ENCODE measurements around the gene MORF4L2.
"Not testable (repeated sequence)": the region's sequence is repeated elsewhere in the genome, so short reads cannot be mapped to it uniquely, and the experiment has no call there.

The MORF4L2 gene

GRCh38 chrX:103678199-103678993 lies 8.1 kb downstream of the MORF4L2 start:
- no peak overlapping the region for H3K27ac ChIP-seq (ENCODE audit: low read depth, low read length)
- H3K9ac ChIP-seq (ENCODE audit: low read length): no peak overlapping the region
- H3K4me3 ChIP-seq (ENCODE audit: low read depth in 1 of 2, low read length in 2 of 2): no peak overlapping the region
- no peaks in the 10 kb centered on the region for H3K9me3 ChIP-seq (ENCODE audit: low read length)
- H3K4me1 ChIP-seq (ENCODE audit: insufficient read depth, low read length): no peaks in the 10 kb centered on the region
- H3K27me3 ChIP-seq (ENCODE audit: control insufficient read depth in 1 of 2, insufficient read depth in 2 of 2, low read length in 2 of 2): no peaks in the 10 kb centered on the region
- H3K36me3 ChIP-seq (ENCODE audit: insufficient read depth, low read length): peaks cover 19% of the 10 kb centered on the region

GRCh38 chrX:103674531-103675454 lies 11.7 kb downstream of the MORF4L2 start:
- H3K36me3 ChIP-seq (ENCODE audit: insufficient read depth, low read length): peaks cover 14% of the 10 kb centered on the region
- H3K27me3 ChIP-seq (ENCODE audit: control insufficient read depth in 1 of 2, insufficient read depth in 2 of 2, low read length in 2 of 2): no peaks in the 10 kb centered on the region
- H3K4me3 ChIP-seq (ENCODE audit: low read depth in 1 of 2, low read length in 2 of 2): no peak overlapping the region
- H3K4me1 ChIP-seq (ENCODE audit: insufficient read depth, low read length): no peaks in the 10 kb centered on the region
- H3K9ac ChIP-seq (ENCODE audit: low read length): no peak overlapping the region
- no peaks in the 10 kb centered on the region for H3K9me3 ChIP-seq (ENCODE audit: low read length)
- H3K27ac ChIP-seq (ENCODE audit: low read depth, low read length): no peak overlapping the region

DNA sequence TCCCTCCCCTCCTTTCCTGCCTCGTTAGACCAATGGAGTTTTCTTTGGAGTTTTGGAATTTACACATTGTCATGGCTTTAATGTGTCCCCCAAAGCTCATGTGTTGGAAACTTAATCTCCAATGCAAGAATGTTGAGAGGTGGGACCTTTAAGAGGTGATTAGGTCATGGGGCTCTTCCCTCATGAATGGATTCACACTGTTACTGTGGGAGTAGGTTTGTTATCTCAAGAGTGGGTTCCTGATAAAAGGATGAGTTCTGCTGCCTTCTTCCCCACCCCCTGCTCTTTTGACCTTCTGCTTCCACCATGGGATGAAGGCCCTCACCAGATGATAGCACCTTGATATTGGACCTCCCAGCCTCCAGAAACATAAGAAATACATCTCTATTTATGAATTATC lies 16.8 kb downstream of the MORF4L2 start:
- Histone ChIP-seq H3K27me3 (ENCODE audit: control insufficient read depth in 1 of 2, insufficient read depth in 2 of 2, low read length in 2 of 2) (no peaks in the 10 kb centered on the region), H3K36me3 (ENCODE audit: insufficient read depth, low read length) (no peaks in the 10 kb centered on the region), H3K4me1 (ENCODE audit: insufficient read depth, low read length) (no peaks in the 10 kb centered on the region), H3K9me3 (ENCODE audit: low read length) (no peaks in the 10 kb centered on the region), H3K4me3 (ENCODE audit: low read depth in 1 of 2, low read length in 2 of 2) (no peak overlapping the region), H3K27ac (ENCODE audit: low read depth, low read length) (no peak overlapping the region), H3K9ac (ENCODE audit: low read length) (no peak overlapping the region)

GRCh38 chrX:103666202-103667107 lies 20.0 kb downstream of the MORF4L2 start:
- no peaks in the 10 kb centered on the region for H3K4me1 ChIP-seq (ENCODE audit: insufficient read depth, low read length)
- H3K4me3 ChIP-seq (ENCODE audit: low read depth in 1 of 2, low read length in 2 of 2): no peak overlapping the region
- H3K9ac ChIP-seq (ENCODE audit: low read length): no peak overlapping the region
- H3K27ac ChIP-seq (ENCODE audit: low read depth, low read length): no peak overlapping the region
- no peaks in the 10 kb centered on the region for H3K36me3 ChIP-seq (ENCODE audit: insufficient read depth, low read length)
- H3K27me3 ChIP-seq (ENCODE audit: control insufficient read depth in 1 of 2, insufficient read depth in 2 of 2, low read length in 2 of 2): peaks cover 0 to 10% of the 10 kb centered on the region in 2 donors
- no peaks in the 10 kb centered on the region for H3K9me3 ChIP-seq (ENCODE audit: low read length)

- Histone ChIP-seq H3K27ac (ENCODE audit: low read depth, low read length) (no peak overlapping the region), H3K9me3 (ENCODE audit: low read length) (no peaks in the 10 kb centered on the region), H3K36me3 (ENCODE audit: insufficient read depth, low read length) (no peaks in the 10 kb centered on the region), H3K4me1 (ENCODE audit: insufficient read depth, low read length) (no peaks in the 10 kb centered on the region), H3K9ac (ENCODE audit: low read length) (no peak overlapping the region), H3K4me3 (ENCODE audit: low read depth in 1 of 2, low read length in 2 of 2) (peak overlapping the region in 1 of 2 donors; percentile 30), H3K27me3 (ENCODE audit: control insufficient read depth in 1 of 2, insufficient read depth in 2 of 2, low read length in 2 of 2) (peaks cover 0 to 10% of the 10 kb centered on the region in 2 donors)
These were observed 22.3 kb downstream of the MORF4L2 start for GRCh38 chrX:103663981-103664762.

GRCh38 chrX:103659460-103659859 lies 27.0 kb downstream of the MORF4L2 start:
- not testable (repeated sequence) for H3K9ac ChIP-seq (ENCODE audit: low read length); H3K4me1 ChIP-seq (ENCODE audit: insufficient read depth, low read length); H3K36me3 ChIP-seq (ENCODE audit: insufficient read depth, low read length); H3K4me3 ChIP-seq (ENCODE audit: low read depth in 1 of 2, low read length in 2 of 2); H3K27ac ChIP-seq (ENCODE audit: low read depth, low read length); H3K9me3 ChIP-seq (ENCODE audit: low read length)
- peaks cover 0 to 10% of the 10 kb centered on the region in 2 donors for H3K27me3 ChIP-seq (ENCODE audit: control insufficient read depth in 1 of 2, insufficient read depth in 2 of 2, low read length in 2 of 2)

DNA sequence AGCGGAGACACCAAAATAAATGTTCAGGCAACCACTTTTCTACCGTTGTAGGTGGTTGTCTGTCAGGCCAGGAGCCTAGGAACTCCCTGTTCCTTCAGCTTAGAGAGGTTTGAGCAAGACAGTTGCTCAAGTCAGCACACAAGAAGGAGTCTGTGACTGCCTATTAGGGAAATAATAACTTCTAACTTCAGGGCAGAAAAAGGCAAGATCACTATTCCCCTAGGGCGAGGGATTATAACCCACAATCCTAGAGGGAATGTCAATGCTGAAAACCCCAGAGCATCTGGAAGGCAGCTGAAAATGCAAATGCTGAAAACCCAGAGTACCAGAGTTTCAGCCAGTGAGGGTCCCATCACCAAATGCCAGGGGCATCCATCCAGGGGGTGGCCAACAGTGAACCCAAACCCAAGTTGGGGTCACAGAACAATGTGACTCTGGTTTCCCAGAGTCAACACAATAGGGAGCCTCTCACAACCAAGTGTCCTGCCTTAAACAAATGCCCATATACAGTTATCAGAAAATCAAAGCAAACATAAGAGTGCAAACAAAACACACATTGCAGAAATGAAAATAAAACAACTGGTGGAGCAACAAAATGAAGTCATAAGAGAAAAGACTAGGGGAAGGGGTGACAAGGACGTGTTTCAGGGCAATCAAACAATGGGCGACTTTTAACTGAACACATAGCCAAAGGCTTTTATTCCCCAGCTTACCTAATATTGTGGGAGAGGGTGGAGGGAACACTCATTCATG lies 27.6 kb downstream of the MORF4L2 start:
- H3K9ac ChIP-seq (ENCODE audit: low read length): no peak overlapping the region
- no peak overlapping the region for H3K27ac ChIP-seq (ENCODE audit: low read depth, low read length)
- H3K4me3 ChIP-seq (ENCODE audit: low read depth in 1 of 2, low read length in 2 of 2): no peak overlapping the region
- no peaks in the 10 kb centered on the region for H3K9me3 ChIP-seq (ENCODE audit: low read length)
- H3K27me3 ChIP-seq (ENCODE audit: control insufficient read depth in 1 of 2, insufficient read depth in 2 of 2, low read length in 2 of 2): peaks cover 0 to 5% of the 10 kb centered on the region in 2 donors
- H3K4me1 ChIP-seq (ENCODE audit: insufficient read depth, low read length): no peaks in the 10 kb centered on the region
- no peaks in the 10 kb centered on the region for H3K36me3 ChIP-seq (ENCODE audit: insufficient read depth, low read length)

DNA sequence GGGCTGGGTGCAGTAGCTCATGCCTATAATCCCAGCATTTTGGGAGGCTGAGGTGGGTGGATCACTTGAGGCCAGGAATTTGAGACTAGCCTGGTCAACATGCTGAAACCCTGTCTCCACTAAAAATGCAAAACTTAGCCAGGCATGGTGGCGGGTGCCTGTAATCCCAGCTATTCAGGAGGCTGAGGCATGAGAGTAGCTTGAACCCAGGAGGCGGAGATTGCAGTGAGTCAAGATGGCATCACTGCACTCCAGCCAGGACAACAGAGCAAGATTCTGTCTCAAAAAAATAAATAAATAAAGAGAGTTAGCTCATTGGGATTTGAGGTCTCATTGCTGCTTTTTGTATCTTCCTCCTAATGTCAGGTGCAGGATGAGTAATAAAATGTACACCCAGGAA lies 29.4 kb downstream of the MORF4L2 start:
- not testable (repeated sequence) for H3K27me3 ChIP-seq (ENCODE audit: control insufficient read depth in 1 of 2, insufficient read depth in 2 of 2, low read length in 2 of 2); H3K9ac ChIP-seq (ENCODE audit: low read length); H3K27ac ChIP-seq (ENCODE audit: low read depth, low read length); H3K4me3 ChIP-seq (ENCODE audit: low read depth in 1 of 2, low read length in 2 of 2); H3K9me3 ChIP-seq (ENCODE audit: low read length); H3K36me3 ChIP-seq (ENCODE audit: insufficient read depth, low read length); H3K4me1 ChIP-seq (ENCODE audit: insufficient read depth, low read length)

DNA sequence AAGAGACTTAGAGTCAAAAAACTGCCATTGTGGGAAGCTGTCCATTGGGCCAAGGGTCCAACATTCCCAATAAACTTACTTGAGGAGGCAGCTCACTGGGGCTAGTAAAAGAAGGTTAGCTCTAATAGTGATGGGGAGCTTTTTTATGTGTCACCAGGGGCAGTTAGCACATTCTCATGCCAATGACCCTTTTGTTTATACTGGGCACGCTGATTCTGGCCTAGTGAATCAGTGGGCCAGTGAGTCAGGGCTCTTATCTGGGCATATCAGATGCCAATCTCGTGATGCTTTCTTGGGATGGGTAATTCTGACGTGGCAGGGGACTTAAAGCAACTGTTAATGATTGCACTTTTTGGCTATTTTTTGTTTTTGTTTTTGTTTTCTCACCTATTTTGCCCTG lies 29.9 kb downstream of the MORF4L2 start:
- no peaks in the 10 kb centered on the region for H3K4me1 ChIP-seq (ENCODE audit: insufficient read depth, low read length)
- no peaks in the 10 kb centered on the region for H3K36me3 ChIP-seq (ENCODE audit: insufficient read depth, low read length)
- H3K4me3 ChIP-seq (ENCODE audit: low read depth in 1 of 2, low read length in 2 of 2): no peak overlapping the region
- H3K27me3 ChIP-seq (ENCODE audit: control insufficient read depth in 1 of 2, insufficient read depth in 2 of 2, low read length in 2 of 2): no peaks in the 10 kb centered on the region
- H3K9me3 ChIP-seq (ENCODE audit: low read length): no peaks in the 10 kb centered on the region
- no peak overlapping the region for H3K9ac ChIP-seq (ENCODE audit: low read length)
- H3K27ac ChIP-seq (ENCODE audit: low read depth, low read length): no peak overlapping the region
